HL-60/S4 (cell line): ENCODE results near the gene ADGRG1.

Experiments used
- in situ Hi-C: fragments of 300-500 bp; cut with MboI; formaldehyde crosslinking; loops from 2 replicates; pipeline ENCODE4 v1.14.3; 2022; ENCODE audit warnings: low sequenced_read_pairs

The ADGRG1 gene

DNA sequence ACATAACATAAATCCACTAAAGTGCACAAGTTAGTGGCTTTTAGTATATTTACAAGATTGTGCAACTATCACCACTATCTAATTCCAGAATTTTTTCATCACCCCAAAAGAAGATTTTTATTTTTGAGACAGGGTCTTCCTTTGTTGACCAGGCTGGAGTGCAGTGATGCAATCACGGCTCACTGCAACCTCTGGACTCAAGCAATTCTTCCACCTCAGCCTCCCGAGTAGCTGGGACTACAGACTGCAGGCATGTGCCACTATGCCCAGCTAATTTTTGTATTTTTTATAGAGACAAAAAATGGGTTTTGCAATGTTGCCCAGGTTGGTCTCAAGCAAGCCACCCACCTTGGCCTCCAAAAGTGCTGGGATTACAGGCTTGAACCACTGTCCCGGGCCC lies 81.2 kb downstream of the ADGRG1 start:
- in situ Hi-C loops: loop anchor here (25.0 kb wide), 1 partner anchor 122 kb away; no protein-coding TSS in a partner anchor

DNA sequence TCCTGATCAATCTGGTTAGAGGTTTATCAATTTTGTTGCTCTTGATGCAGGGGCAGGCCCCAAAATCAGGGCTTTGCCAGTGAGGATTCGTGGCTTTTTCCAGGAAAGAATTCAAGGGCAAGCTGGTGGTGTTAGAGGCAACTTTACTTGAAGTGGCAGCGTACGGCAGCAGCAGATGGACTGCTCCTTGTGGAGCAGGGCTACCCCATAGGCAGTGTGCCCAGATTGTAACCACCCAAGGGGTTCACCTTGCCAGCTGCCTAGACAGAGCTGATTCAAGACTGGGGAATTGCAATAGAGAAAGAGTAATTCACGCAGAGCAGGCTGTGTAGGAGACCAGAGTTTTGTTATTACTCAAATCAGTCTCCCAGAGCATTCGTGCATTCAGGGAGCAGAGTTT lies 82.9 kb downstream of the ADGRG1 start:
- in situ Hi-C loops: loop anchor here (25.0 kb wide), 1 partner anchor 124 kb away; no protein-coding TSS in a partner anchor

DNA sequence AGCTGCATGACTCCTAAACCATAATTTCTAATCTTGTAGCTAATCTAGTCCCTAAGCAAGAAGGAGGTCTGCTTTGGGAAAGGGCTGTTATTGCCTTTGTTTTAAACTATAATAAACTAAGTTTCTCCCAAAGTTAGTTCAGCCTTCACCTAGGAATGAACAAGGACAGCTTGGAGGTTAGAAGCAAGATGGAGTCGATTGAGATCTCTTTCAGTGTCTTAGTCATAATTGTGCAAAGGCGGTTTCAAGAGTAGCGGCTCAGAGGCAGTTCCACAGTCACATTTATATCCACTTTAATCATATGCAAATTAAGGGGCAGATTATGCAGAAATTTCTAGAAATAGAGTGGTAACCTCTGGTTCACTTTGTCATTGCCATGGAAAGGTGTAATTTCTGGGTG lies 83.6 kb downstream of the ADGRG1 start:
- in situ Hi-C loops: loop anchor here (25.0 kb wide), 1 partner anchor 125 kb away; no protein-coding TSS in a partner anchor

DNA sequence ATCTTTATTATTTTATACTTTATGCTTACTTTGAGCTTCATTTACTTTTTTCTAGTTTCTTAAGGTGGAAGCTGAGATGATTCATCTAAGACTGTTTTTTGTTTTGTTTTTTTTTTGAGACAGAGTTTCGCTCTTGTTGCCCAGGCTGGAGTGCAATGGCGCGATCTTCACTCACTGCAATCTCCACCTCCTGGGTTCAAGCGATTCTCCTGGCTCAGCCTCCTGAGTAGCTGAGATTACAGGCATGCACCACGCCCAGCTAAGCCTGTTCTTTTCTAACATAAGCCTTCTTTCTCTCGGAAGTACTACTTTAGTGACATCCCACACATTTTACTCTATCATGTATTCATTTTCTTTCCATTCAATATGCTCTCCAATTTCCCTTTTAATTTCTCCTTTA lies 84.1 kb downstream of the ADGRG1 start:
- in situ Hi-C loops: loop anchor here (25.0 kb wide), 1 partner anchor 125 kb away; no protein-coding TSS in a partner anchor

DNA sequence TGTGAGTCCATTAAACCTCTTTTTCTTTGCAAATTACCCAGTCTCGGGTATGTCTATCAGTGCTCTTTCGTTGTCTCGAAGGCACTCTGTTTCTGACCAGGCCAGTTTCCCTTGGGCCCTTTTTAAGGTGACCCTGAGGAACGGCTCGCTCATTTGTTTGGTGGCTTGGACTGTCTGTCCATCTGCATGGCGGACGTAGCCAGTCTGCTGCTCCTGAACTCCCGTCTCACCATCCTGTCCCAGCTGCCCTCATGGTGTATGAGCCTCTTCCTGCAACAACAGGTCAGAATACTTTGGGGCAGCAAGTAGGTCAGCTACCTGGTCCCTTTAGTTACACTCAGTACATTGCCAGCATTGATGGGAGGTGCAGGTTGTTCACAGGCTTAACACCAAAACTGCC lies 85.2 kb downstream of the ADGRG1 start:
- in situ Hi-C loops: loop anchor here (25.0 kb wide), 1 partner anchor 126 kb away; no protein-coding TSS in a partner anchor

DNA sequence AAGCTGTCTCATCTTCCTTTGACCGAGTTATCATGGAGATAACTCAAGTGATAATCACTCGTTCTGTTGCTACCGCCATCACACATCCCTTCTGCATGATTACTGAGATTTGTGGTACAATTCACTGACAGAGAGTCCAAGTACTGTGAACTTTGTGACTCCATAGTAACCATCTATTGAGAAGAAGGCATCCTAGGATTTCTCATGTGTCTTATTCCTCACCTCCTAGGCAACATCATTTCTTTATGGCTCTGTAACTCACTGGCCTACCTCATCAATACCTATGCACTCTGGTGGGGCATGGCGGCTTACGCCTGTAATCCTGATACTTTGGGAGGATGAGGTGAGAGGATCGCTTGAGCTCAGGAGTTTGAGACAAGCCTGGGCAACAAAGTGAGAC lies 85.6 kb downstream of the ADGRG1 start:
- in situ Hi-C loops: loop anchor here (25.0 kb wide), 1 partner anchor 127 kb away; no protein-coding TSS in a partner anchor
